Measurements from ENCODE around the gene FAF1. TPM values are rescaled to one million over a fixed set of nuclear protein-coding genes. Genes with fewer than 3 reads are reported as not detected.
"Not testable (repeated sequence)": the region's sequence is repeated elsewhere in the genome, so short reads cannot be mapped to it uniquely, and the experiment has no call there.

The FAF1 gene
- total RNA-seq (10 to 100 TPM; 43.5 to 44.0 TPM), total RNA-seq (17.1 to 109 (median 55.3) reads per million in 172 experiments)
- 35.0 TPM for polyA plus RNA-seq (2013, experiment 1 of 2)
- polyA plus RNA-seq (2013, experiment 2 of 2), result 42.6 TPM

DNA sequence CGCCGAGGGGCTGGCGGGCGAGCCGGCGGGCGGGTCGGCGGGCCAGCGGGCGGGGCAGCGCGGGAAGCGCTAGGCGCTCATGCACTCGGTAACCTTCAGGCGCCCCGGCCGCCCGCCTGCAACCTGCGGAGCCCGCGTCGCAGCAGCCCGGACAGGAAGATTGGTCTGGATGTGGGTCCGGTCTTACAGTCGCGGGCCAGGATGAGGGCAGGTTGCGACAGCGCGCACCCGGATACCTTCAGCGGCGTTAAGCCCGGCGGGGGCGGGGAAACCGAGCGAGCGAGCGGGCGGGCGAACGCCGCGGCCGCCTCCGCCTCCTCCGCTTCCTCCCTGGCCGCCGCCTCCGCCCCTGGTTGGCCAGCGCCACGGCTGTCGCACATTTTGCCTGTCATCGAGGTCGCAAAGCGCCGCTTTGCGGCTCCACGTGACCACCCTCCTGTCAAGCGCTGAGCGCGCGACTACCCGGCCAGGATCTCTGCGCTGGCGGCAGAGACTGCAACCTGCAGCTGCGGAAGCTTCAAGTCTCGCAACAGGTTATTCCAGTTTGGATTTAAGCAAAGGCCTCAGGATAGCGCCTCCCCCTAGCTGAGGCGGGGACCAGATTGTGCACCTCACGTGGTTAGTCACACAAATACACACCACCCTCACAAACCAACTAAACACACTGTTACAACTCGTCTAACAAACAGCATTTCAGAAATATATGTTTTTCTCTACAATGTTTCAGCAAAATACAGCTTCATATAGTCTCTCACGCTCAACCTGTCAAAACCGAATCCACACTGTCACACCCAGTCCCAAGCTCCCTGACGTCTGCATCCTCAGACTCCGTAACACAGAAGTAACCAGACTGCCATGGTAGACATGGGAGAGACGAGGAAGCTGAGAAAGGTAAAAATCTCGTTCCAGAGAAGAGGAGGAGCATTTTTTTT lies at the start of gene FAF1:
TSS of gene FAF1 (minus strand) at position 355 of the 932 bp plus-strand sequence. CDS start 456 bp downstream, outside the sequence.
- Mint-ChIP-seq H3K4me3 (peak within 1 kb of the TSS; percentile 98), H3K9me3 (no peaks in the 10 kb centered on the region), H3K36me3 (ENCODE audit: low read depth) (peaks cover 13% of the 10 kb centered on the region), H3K27ac (peak within 1 kb of the TSS; percentile 50), H3K4me1 (ENCODE audit: low read depth) (peaks cover 28% of the 10 kb centered on the region), H3K27me3 (no peaks in the 10 kb centered on the region)
- ChIA-PET POLR2A (interaction anchor here (0.6 to 4.1 kb wide), 12 partner anchors 9 to 1808 kb away, joined by 3 to 108 read pairs (median 4); partner anchors contain the start of genes CDKN2C and RNF11), CTCF (interaction anchor here (0.9 to 2.8 kb wide), 5 partner anchors 9 to 87 kb away, joined by 3 to 23 read pairs (median 4); partner anchors contain the start of gene CDKN2C)
- TF ChIP-seq, protein P1, sequence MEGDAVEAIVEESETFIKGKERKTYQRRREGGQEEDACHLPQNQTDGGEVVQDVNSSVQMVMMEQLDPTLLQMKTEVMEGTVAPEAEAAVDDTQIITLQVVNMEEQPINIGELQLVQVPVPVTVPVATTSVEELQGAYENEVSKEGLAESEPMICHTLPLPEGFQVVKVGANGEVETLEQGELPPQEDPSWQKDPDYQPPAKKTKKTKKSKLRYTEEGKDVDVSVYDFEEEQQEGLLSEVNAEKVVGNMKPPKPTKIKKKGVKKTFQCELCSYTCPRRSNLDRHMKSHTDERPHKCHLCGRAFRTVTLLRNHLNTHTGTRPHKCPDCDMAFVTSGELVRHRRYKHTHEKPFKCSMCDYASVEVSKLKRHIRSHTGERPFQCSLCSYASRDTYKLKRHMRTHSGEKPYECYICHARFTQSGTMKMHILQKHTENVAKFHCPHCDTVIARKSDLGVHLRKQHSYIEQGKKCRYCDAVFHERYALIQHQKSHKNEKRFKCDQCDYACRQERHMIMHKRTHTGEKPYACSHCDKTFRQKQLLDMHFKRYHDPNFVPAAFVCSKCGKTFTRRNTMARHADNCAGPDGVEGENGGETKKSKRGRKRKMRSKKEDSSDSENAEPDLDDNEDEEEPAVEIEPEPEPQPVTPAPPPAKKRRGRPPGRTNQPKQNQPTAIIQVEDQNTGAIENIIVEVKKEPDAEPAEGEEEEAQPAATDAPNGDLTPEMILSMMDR (IDR thresholded peaks at IDR 0.05), result no peak
- no peaks in the 10 kb centered on the region for H3K27me3 ChIP-seq (ENCODE audit: control insufficient read depth in 1 of 2, insufficient read depth in 2 of 2, low read length in 2 of 2)
- intact Hi-C loops (cut with DNase I, micrococcal nuclease), result loop anchor here (1.0 to 10.0 kb wide), 8 partner anchors 8 to 1405 kb away; partner anchors contain the start of genes RNF11 (in 2 of the 2), CC2D1B (in 1 of the 2) and KTI12 (in 1 of the 2)
- no peaks in the 10 kb centered on the region for H3K36me3 ChIP-seq (ENCODE audit: insufficient read depth, low read length)
- peaks cover 13% of the 10 kb centered on the region for H3K4me1 ChIP-seq (ENCODE audit: insufficient read depth, low read length)
- ATAC-seq (ENCODE audit: poor library complexity), result peak; percentile 87
- H3K9me3 ChIP-seq (ENCODE audit: control insufficient read depth in 1 of 2, insufficient read depth in 1 of 2, low read length in 2 of 2), result no peaks in the 10 kb centered on the region
- peak within 1 kb of the TSS; percentile 40 to 77 for H3K27ac ChIP-seq (ENCODE audit: low read depth in 1 of 2, low read length in 2 of 2)
- peak; percentile 95 to 99 (median 97) for DNase-seq
- H3K4me3 ChIP-seq (ENCODE audit: low read length), result peak within 1 kb of the TSS; percentile 94

DNA sequence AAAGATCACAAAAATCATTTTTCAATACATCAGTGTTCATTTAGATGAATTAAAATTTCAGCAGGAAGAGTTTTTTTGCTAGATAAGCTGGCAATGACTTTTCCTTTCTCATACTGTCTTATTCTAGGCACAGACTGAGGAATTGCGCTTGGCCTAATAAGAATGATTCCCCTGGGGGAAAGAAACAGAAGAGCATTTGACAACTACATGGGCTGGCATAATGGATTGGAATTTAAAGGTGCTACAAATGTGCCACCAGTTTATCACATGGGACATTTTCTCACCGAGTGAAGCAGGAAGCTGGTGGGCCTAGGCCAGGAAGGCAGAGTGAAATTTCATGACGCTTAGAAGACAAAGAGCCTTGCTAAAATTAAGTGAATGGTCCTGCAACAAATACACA lies 49.3 kb upstream of the FAF1 start:
- Mint-ChIP-seq H3K27me3 (peaks cover 9% of the 10 kb centered on the region), H3K4me3 (no peak overlapping the region), H3K4me1 (ENCODE audit: low read depth) (no peaks in the 10 kb centered on the region), H3K36me3 (ENCODE audit: low read depth) (no peaks in the 10 kb centered on the region), H3K9me3 (no peaks in the 10 kb centered on the region), H3K27ac (no peak overlapping the region)
- ATAC-seq (ENCODE audit: poor library complexity), result no peak
- Histone ChIP-seq H3K4me1 (ENCODE audit: insufficient read depth, low read length) (no peaks in the 10 kb centered on the region), H3K27ac (ENCODE audit: low read depth in 1 of 2, low read length in 2 of 2) (no peak overlapping the region), H3K9me3 (ENCODE audit: control insufficient read depth in 1 of 2, insufficient read depth in 1 of 2, low read length in 2 of 2) (peaks cover 0 to 5% of the 10 kb centered on the region in 2 experiments), H3K36me3 (ENCODE audit: insufficient read depth, low read length) (no peaks in the 10 kb centered on the region), H3K4me3 (ENCODE audit: low read length) (no peak overlapping the region), H3K27me3 (ENCODE audit: control insufficient read depth in 1 of 2, insufficient read depth in 2 of 2, low read length in 2 of 2) (no peaks in the 10 kb centered on the region)
- ChIA-PET POLR2A (interaction anchor here (1.1 kb wide), 1 partner anchor 49 kb away, joined by 3 read pairs; the partner anchor contains the start of gene FAF1), CTCF (no interaction called here)
- DNase-seq, result no peak
- intact Hi-C loops (cut with DNase I, micrococcal nuclease), result no loop called here
- TF ChIP-seq, protein P1 (IDR thresholded peaks at IDR 0.05), result no peak

DNA sequence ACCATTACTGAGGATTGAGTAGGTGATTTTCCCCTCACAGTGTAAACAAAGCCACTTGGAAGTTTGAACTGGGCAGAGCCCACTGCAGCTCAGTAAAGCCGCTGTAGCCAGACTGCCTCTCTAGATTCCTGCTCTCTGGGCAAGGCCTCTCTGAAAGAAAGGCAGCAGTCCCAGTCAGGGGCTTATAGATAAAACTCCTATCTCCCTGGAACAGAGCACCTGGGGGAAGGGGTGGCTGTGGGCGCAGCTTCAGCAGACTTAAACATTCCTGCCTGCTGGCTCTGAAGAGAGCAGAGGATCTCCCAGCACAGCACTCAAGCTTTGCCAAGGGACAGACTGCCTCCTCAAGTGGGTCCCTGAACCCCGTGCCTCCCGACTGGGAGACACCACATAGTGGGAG lies 45.5 kb upstream of the FAF1 start:
- H3K4me1 ChIP-seq (ENCODE audit: insufficient read depth, low read length); H3K4me1 Mint-ChIP-seq (ENCODE audit: low read depth); H3K27me3 ChIP-seq (ENCODE audit: control insufficient read depth in 1 of 2, insufficient read depth in 2 of 2, low read length in 2 of 2); H3K27me3 Mint-ChIP-seq; intact Hi-C loops (cut with DNase I, micrococcal nuclease); H3K9me3 Mint-ChIP-seq; ATAC-seq (ENCODE audit: poor library complexity); H3K27ac ChIP-seq (ENCODE audit: low read depth in 1 of 2, low read length in 2 of 2); H3K9me3 ChIP-seq (ENCODE audit: control insufficient read depth in 1 of 2, insufficient read depth in 1 of 2, low read length in 2 of 2); POLR2A ChIA-PET; H3K36me3 Mint-ChIP-seq (ENCODE audit: low read depth); H3K27ac Mint-ChIP-seq; H3K36me3 ChIP-seq (ENCODE audit: insufficient read depth, low read length); CTCF ChIA-PET; H3K4me3 Mint-ChIP-seq; DNase-seq; H3K4me3 ChIP-seq (ENCODE audit: low read length): not testable (repeated sequence)
